Liver (tissue), 3 donors: ENCODE data around the gene TPK1.

Experiments
- EGR1 ChIP-seq, 2 donors: IDR thresholded peaks; 2 replicates each; pipeline ENCODE4 v1.6.1; 2016 to 2018; ENCODE audit warnings: antibody characterized with exemption in 2 of 2, low read depth in 2 of 2
- FOXA1 ChIP-seq: IDR thresholded peaks from 2 replicates; pipeline ENCODE4 v1.6.1; 2016; ENCODE audit warnings: antibody characterized with exemption
- GABPA ChIP-seq, 2 donors: IDR thresholded peaks in 1 of 2; conservative IDR thresholded peaks in 1 of 2; 2 replicates each; pipeline ENCODE4 v1.6.1; 2016; ENCODE audit warnings: antibody characterized with exemption in 2 of 2, mild to moderate bottlenecking in 1 of 2, moderate library complexity in 1 of 2
- HNF4G ChIP-seq: IDR thresholded peaks from 2 replicates; pipeline ENCODE4 v1.6.1; 2016; ENCODE audit warnings: antibody characterized with exemption
- JUND ChIP-seq, 2 donors: IDR thresholded peaks; 2 replicates each; pipeline ENCODE4 v1.6.1; 2016; ENCODE audit warnings: antibody characterized with exemption in 2 of 2
- MAX ChIP-seq: IDR thresholded peaks from 2 replicates; pipeline ENCODE4 v1.6.1; 2016; ENCODE audit warnings: antibody characterized with exemption
- RAD21 ChIP-seq, 2 donors: IDR thresholded peaks; 2 replicates each; pipeline ENCODE4 v1.6.1; 2016; ENCODE audit warnings: antibody characterized with exemption in 2 of 2, mild to moderate bottlenecking in 2 of 2
- REST ChIP-seq: IDR thresholded peaks from 2 replicates; pipeline ENCODE4 v1.6.1; 2016; ENCODE audit warnings: antibody characterized with exemption, mild to moderate bottlenecking
- SP1 ChIP-seq: IDR thresholded peaks from 2 replicates; pipeline ENCODE4 v1.6.1; 2018; ENCODE audit warnings: antibody characterized with exemption, mild to moderate bottlenecking
- TAF1 ChIP-seq: conservative IDR thresholded peaks from 2 replicates; pipeline ENCODE4 v1.6.1; 2016; ENCODE audit warnings: antibody characterized with exemption, mild to moderate bottlenecking
- YY1 ChIP-seq: IDR thresholded peaks from 2 replicates; pipeline ENCODE4 v1.6.1; 2016; ENCODE audit warnings: antibody characterized with exemption, mild to moderate bottlenecking
- TF ChIP-seq, protein P1 (sequence below): fragments of 150-350 bp; IDR thresholded peaks from 2 replicates; pipeline ENCODE4 v1.5.1; 2017; ENCODE audit warnings: improper control_type of control experiment, low read depth, low read length; ENCODE audit not compliant: missing input control
- TF ChIP-seq, protein P2 (sequence below): IDR thresholded peaks from 2 replicates; pipeline ENCODE4 v1.6.1; 2016; ENCODE audit warnings: antibody characterized with exemption
- TF ChIP-seq, protein P3 (sequence below): IDR thresholded peaks from 2 replicates; pipeline ENCODE4 v1.6.1; 2016; ENCODE audit warnings: antibody characterized with exemption
- donor health status: healthy.
- donor health status: healthy.

- TF ChIP-seq, protein P1, sequence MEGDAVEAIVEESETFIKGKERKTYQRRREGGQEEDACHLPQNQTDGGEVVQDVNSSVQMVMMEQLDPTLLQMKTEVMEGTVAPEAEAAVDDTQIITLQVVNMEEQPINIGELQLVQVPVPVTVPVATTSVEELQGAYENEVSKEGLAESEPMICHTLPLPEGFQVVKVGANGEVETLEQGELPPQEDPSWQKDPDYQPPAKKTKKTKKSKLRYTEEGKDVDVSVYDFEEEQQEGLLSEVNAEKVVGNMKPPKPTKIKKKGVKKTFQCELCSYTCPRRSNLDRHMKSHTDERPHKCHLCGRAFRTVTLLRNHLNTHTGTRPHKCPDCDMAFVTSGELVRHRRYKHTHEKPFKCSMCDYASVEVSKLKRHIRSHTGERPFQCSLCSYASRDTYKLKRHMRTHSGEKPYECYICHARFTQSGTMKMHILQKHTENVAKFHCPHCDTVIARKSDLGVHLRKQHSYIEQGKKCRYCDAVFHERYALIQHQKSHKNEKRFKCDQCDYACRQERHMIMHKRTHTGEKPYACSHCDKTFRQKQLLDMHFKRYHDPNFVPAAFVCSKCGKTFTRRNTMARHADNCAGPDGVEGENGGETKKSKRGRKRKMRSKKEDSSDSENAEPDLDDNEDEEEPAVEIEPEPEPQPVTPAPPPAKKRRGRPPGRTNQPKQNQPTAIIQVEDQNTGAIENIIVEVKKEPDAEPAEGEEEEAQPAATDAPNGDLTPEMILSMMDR = no peak
- TF ChIP-seq, protein P2, sequence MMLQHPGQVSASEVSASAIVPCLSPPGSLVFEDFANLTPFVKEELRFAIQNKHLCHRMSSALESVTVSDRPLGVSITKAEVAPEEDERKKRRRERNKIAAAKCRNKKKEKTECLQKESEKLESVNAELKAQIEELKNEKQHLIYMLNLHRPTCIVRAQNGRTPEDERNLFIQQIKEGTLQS = no peak
- TF ChIP-seq, protein P3, sequence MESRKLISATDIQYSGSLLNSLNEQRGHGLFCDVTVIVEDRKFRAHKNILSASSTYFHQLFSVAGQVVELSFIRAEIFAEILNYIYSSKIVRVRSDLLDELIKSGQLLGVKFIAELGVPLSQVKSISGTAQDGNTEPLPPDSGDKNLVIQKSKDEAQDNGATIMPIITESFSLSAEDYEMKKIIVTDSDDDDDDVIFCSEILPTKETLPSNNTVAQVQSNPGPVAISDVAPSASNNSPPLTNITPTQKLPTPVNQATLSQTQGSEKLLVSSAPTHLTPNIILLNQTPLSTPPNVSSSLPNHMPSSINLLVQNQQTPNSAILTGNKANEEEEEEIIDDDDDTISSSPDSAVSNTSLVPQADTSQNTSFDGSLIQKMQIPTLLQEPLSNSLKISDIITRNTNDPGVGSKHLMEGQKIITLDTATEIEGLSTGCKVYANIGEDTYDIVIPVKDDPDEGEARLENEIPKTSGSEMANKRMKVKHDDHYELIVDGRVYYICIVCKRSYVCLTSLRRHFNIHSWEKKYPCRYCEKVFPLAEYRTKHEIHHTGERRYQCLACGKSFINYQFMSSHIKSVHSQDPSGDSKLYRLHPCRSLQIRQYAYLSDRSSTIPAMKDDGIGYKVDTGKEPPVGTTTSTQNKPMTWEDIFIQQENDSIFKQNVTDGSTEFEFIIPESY = no peak
- TF ChIP-seq RAD21 (IDR thresholded peaks at IDR 0.05) = no peak
- no peak for TF ChIP-seq GABPA (IDR thresholded peaks at IDR 0.05 in 1 of 2, conservative IDR thresholded peaks at IDR 0.05 in 1 of 2)
- no peak for TF ChIP-seq YY1
- TF ChIP-seq REST = no peak
- TF ChIP-seq TAF1 = no peak
- no peak for TF ChIP-seq JUND (IDR thresholded peaks at IDR 0.05)
- TF ChIP-seq MAX = no peak
- no peak for TF ChIP-seq SP1
- TF ChIP-seq FOXA1 = no peak
- no peak for TF ChIP-seq EGR1 (IDR thresholded peaks at IDR 0.05; ENCODE audit: low read depth in 2 of 2)
- no peak for TF ChIP-seq HNF4G
Measured at GRCh38 chr7:144792050-144792449, 43.8 kb downstream of the TPK1 start.
